Suprapubic skin (tissue), 4 donors: Measurements from ENCODE around the gene CTNND2.

Experiments used
- CTCF ChIP-seq, 2 donors: fragments of 200-600 bp in 1 of 2; fragments of 450-650 bp in 1 of 2; sonication (generic) in 1 of 2; IDR thresholded peaks; one replicate each; pipeline ENCODE4 v1.5.1; 2016 to 2019; ENCODE audit warnings: antibody characterized with exemption in 2 of 2, mild to moderate bottlenecking in 1 of 2, moderate library complexity in 1 of 2
- EP300 ChIP-seq: sonication (generic); formaldehyde crosslinking; IDR thresholded peaks from one replicate; pipeline ENCODE4 v1.6.1; 2017; ENCODE audit warnings: antibody characterized with exemption
- POLR2A ChIP-seq, 2 donors: fragments of 450-650 bp; IDR thresholded peaks; one replicate each; pipeline ENCODE4 v1.6.1; 2017; ENCODE audit warnings: antibody characterized with exemption in 2 of 2, mild to moderate bottlenecking in 2 of 2, moderate library complexity in 2 of 2
- POLR2AphosphoS5 ChIP-seq, 3 donors: sonication (generic); formaldehyde crosslinking; IDR thresholded peaks; one replicate each; pipeline ENCODE4 v1.6.1; 2017; ENCODE audit warnings: antibody characterized with exemption in 3 of 3

- TF ChIP-seq CTCF (IDR thresholded peaks at IDR 0.05) = no peak
- TF ChIP-seq POLR2A (IDR thresholded peaks at IDR 0.05) = no peak
- no peak for TF ChIP-seq POLR2AphosphoS5 (IDR thresholded peaks at IDR 0.05)
- TF ChIP-seq EP300 = no peak
These were observed 51.5 kb downstream of the CTNND2 start for GRCh38 chr5:11852717-11853087.
